Right lobe of liver (tissue), 4 donors: ENCODE data around the gene COL2A1.

Experiments
- CTCF ChIP-seq, 4 donors: fragments of 200-600 bp in 3 of 4; fragments of 450-650 bp in 1 of 4; IDR thresholded peaks; one replicate each; pipeline versions ENCODE4 v1.5.1 to v1.8.0; 2016 to 2022; ENCODE audit warnings: antibody characterized with exemption in 4 of 4, mild to moderate bottlenecking in 2 of 4
- POLR2A ChIP-seq: fragments of 450-650 bp; IDR thresholded peaks from one replicate; pipeline ENCODE4 v1.6.1; 2017; ENCODE audit warnings: antibody characterized with exemption, mild to moderate bottlenecking
- donor health status: DM: no; HTN: no; CAD: no.
- donor health status: DM: no; HTN: no; CAD: no.
- donor health status: DM: no; HTN: yes; CAD: no.

GRCh38 chr12:48000878-48001504, 3.3 kb downstream of the COL2A1 start:
- TF ChIP-seq CTCF (IDR thresholded peaks at IDR 0.05) (no peak), POLR2A (no peak)
